ENCODE data around the gene KRTAP5-10.
"Not testable (repeated sequence)": the region's sequence is repeated elsewhere in the genome, so short reads cannot be mapped to it uniquely, and the experiment has no call there.

KRTAP5-10 gene

GRCh38 chr11:71539017-71539416, 26.3 kb upstream of the KRTAP5-10 start (continued):
- no peak for TF ChIP-seq ZSCAN18 (tag by site-specific recombination; IDR thresholded peaks at IDR 0.05)
- no peak for TF ChIP-seq OVOL3 (tag by site-specific recombination; IDR thresholded peaks at IDR 0.05)

- H3K4me1 ChIP-seq (ENCODE audit: control insufficient read depth, insufficient read depth, low read length); H3K36me3 ChIP-seq (ENCODE audit: control insufficient read depth in 2 of 2, insufficient read depth in 1 of 2, low read length in 2 of 2); H3K9me3 ChIP-seq (ENCODE audit: control insufficient read depth, insufficient read depth, low read depth, low read length); H3K4me3 ChIP-seq (ENCODE audit: low read depth, low read length); H3K27ac ChIP-seq (ENCODE audit: extremely low read depth, low read depth, low read length); POLR2A ChIA-PET; CTCF ChIA-PET: not testable (repeated sequence)
These were observed 25.4 kb upstream of the KRTAP5-10 start for GRCh38 chr11:71539971-71540370.

GRCh38 chr11:71540521-71541304, 24.6 kb upstream of the KRTAP5-10 start:
- H3K4me3 ChIP-seq (ENCODE audit: low read depth, low read length); H3K36me3 ChIP-seq (ENCODE audit: control insufficient read depth in 2 of 2, insufficient read depth in 1 of 2, low read length in 2 of 2); POLR2A ChIA-PET; H3K27ac ChIP-seq (ENCODE audit: extremely low read depth, low read depth, low read length); H3K9me3 ChIP-seq (ENCODE audit: control insufficient read depth, insufficient read depth, low read depth, low read length); CTCF ChIA-PET; H3K4me1 ChIP-seq (ENCODE audit: control insufficient read depth, insufficient read depth, low read length): not testable (repeated sequence)

- H3K27ac ChIP-seq (ENCODE audit: extremely low read depth, low read depth, low read length), result no peak overlapping the region
- no peak for TF ChIP-seq KLF8 (tag by site-specific recombination; IDR thresholded peaks at IDR 0.05)
- no peak for TF ChIP-seq ZSCAN4 (tag by site-specific recombination; IDR thresholded peaks at IDR 0.05)
- TF ChIP-seq HOXC10 (CRISPR knock-in tag; IDR thresholded peaks at IDR 0.05), result no peak
- no peak for TF ChIP-seq ZNF704 (tag by site-specific recombination; IDR thresholded peaks at IDR 0.05)
- no peak for TF ChIP-seq ZNF76 (tag by site-specific recombination; IDR thresholded peaks at IDR 0.05; ENCODE audit: borderline replicate concordance, low read depth)
- no peak for TF ChIP-seq ZFP3 (tag by site-specific recombination; IDR thresholded peaks at IDR 0.05; ENCODE audit: low read depth)
- TF ChIP-seq MZF1 (tag by site-specific recombination; IDR thresholded peaks at IDR 0.05; ENCODE audit: borderline replicate concordance), result no peak
- TF ChIP-seq SP7 (tag by site-specific recombination; IDR thresholded peaks at IDR 0.05), result no peak
- TF ChIP-seq BCL6B (tag by site-specific recombination; IDR thresholded peaks at IDR 0.05), result no peak
- TF ChIP-seq ZNF488 (tag by site-specific recombination; IDR thresholded peaks at IDR 0.05), result no peak
- no peak for TF ChIP-seq ZBTB10 (tag by site-specific recombination; IDR thresholded peaks at IDR 0.05)
- TF ChIP-seq MEIS1 (CRISPR knock-in tag; IDR thresholded peaks at IDR 0.05; ENCODE audit: borderline replicate concordance), result no peak
- no peak for TF ChIP-seq ZNF121 (tag by site-specific recombination; IDR thresholded peaks at IDR 0.05)
- no peak for TF ChIP-seq ZNF223 (tag by site-specific recombination; IDR thresholded peaks at IDR 0.05)
- TF ChIP-seq ZFP41 (tag by site-specific recombination; IDR thresholded peaks at IDR 0.05; ENCODE audit: borderline replicate concordance), result no peak
- no peak for TF ChIP-seq ZBTB20 (tag by site-specific recombination; IDR thresholded peaks at IDR 0.05)
- TF ChIP-seq ZNF132 (tag by site-specific recombination; IDR thresholded peaks at IDR 0.05; ENCODE audit: borderline replicate concordance), result no peak
- no peak overlapping the region for H3K4me3 ChIP-seq (ENCODE audit: low read depth, low read length)
- ChIA-PET CTCF (interaction anchor here (0.6 kb wide), 1 partner anchor 739 kb away, joined by 3 read pairs; no protein-coding TSS in a partner anchor), POLR2A (no interaction called here)
- H3K4me1 ChIP-seq (ENCODE audit: control insufficient read depth, insufficient read depth, low read length), result no peaks in the 10 kb centered on the region
- H3K36me3 ChIP-seq (ENCODE audit: control insufficient read depth in 2 of 2, insufficient read depth in 1 of 2, low read length in 2 of 2), result no peaks in the 10 kb centered on the region
- H3K9me3 ChIP-seq (ENCODE audit: control insufficient read depth, insufficient read depth, low read depth, low read length), result no peaks in the 10 kb centered on the region
These were observed 23.0 kb upstream of the KRTAP5-10 start for GRCh38 chr11:71542382-71542781.
